ENCODE data around the gene ARVCF. TPM values are rescaled to one million over a fixed set of nuclear protein-coding genes. Genes with fewer than 3 reads are reported as not detected.

ARVCF gene
- total RNA-seq, 1 experiment from 2014 or later, result 11.1 TPM

GRCh38 chr22:20052309-20053259, 36.0 kb upstream of the ARVCF start:
- no peak for DNase-seq (ENCODE audit: low spot score)
- Histone ChIP-seq H3K9me3 (ENCODE audit: low read depth, low read length, poor library complexity, severe bottlenecking) (no peaks in the 10 kb centered on the region), H3K4me1 (ENCODE audit: insufficient read depth, low read length, poor library complexity, severe bottlenecking) (no peaks in the 10 kb centered on the region), H3K27me3 (replicated peaks; ENCODE audit: insufficient read depth, low read depth, low read length, poor library complexity) (no peaks in the 10 kb centered on the region), H3K36me3 (ENCODE audit: insufficient read depth, low read length, poor library complexity, severe bottlenecking) (no peaks in the 10 kb centered on the region), H3K27ac (ENCODE audit: low read depth, low read length, poor library complexity, severe bottlenecking) (no peak overlapping the region), H3K4me3 (ENCODE audit: low read depth, low read length, poor library complexity, severe bottlenecking) (no peak overlapping the region)
- ChIA-PET CTCF (no interaction called here), POLR2A (ENCODE audit: low non-redundant PET) (no interaction called here)
- intact Hi-C loops (cut with micrococcal nuclease; ENCODE audit: unreplicated experiment), result no loop called here
- BruUV-seq (replicated peaks), result no TSS peak
- TF ChIP-seq CTCF (conservative IDR thresholded peaks at IDR 0.05; ENCODE audit: low read depth, low read length), result no peak
- TF ChIP-seq EZH2 (IDR thresholded peaks at IDR 0.05; ENCODE audit: borderline replicate concordance, low read depth, low read length, poor library complexity, severe bottlenecking), result no peak

- no TSS peak for BruUV-seq (replicated peaks)
- Histone ChIP-seq H3K4me1 (ENCODE audit: insufficient read depth, low read length, poor library complexity, severe bottlenecking) (no peaks in the 10 kb centered on the region), H3K4me3 (ENCODE audit: low read depth, low read length, poor library complexity, severe bottlenecking) (no peak overlapping the region), H3K27ac (ENCODE audit: low read depth, low read length, poor library complexity, severe bottlenecking) (no peak overlapping the region), H3K9me3 (ENCODE audit: low read depth, low read length, poor library complexity, severe bottlenecking) (no peaks in the 10 kb centered on the region), H3K36me3 (ENCODE audit: insufficient read depth, low read length, poor library complexity, severe bottlenecking) (no peaks in the 10 kb centered on the region), H3K27me3 (replicated peaks; ENCODE audit: insufficient read depth, low read depth, low read length, poor library complexity) (no peaks in the 10 kb centered on the region)
- TF ChIP-seq CTCF (conservative IDR thresholded peaks at IDR 0.05; ENCODE audit: low read depth, low read length) (no peak), EZH2 (IDR thresholded peaks at IDR 0.05; ENCODE audit: borderline replicate concordance, low read depth, low read length, poor library complexity, severe bottlenecking) (no peak)
- CTCF ChIA-PET, result no interaction called here
- intact Hi-C loops (cut with micrococcal nuclease; ENCODE audit: unreplicated experiment), result no loop called here
- DNase-seq (ENCODE audit: low spot score), result no peak
- POLR2A ChIA-PET (ENCODE audit: low non-redundant PET), result no interaction called here
Measured at GRCh38 chr22:20051927-20052308, 35.3 kb upstream of the ARVCF start.

- intact Hi-C loops (cut with micrococcal nuclease; ENCODE audit: unreplicated experiment), result no loop called here
- POLR2A ChIA-PET (ENCODE audit: low non-redundant PET), result no interaction called here
- TF ChIP-seq EZH2 (IDR thresholded peaks at IDR 0.05; ENCODE audit: borderline replicate concordance, low read depth, low read length, poor library complexity, severe bottlenecking), result no peak
- H3K4me1 ChIP-seq (ENCODE audit: insufficient read depth, low read length, poor library complexity, severe bottlenecking), result no peaks in the 10 kb centered on the region
- DNase-seq (ENCODE audit: low spot score), result no peak
- H3K4me3 ChIP-seq (ENCODE audit: low read depth, low read length, poor library complexity, severe bottlenecking), result no peak overlapping the region
- CTCF ChIA-PET, result no interaction called here
- no peak overlapping the region for H3K27ac ChIP-seq (ENCODE audit: low read depth, low read length, poor library complexity, severe bottlenecking)
- no peaks in the 10 kb centered on the region for H3K36me3 ChIP-seq (ENCODE audit: insufficient read depth, low read length, poor library complexity, severe bottlenecking)
- no peaks in the 10 kb centered on the region for H3K9me3 ChIP-seq (ENCODE audit: low read depth, low read length, poor library complexity, severe bottlenecking)
- no peaks in the 10 kb centered on the region for H3K27me3 ChIP-seq (replicated peaks; ENCODE audit: insufficient read depth, low read depth, low read length, poor library complexity)
- no TSS peak for BruUV-seq (replicated peaks)
Measured at GRCh38 chr22:20046730-20047129, 30.1 kb upstream of the ARVCF start.
